HFF-Myc (cell line): Measurements from ENCODE around the gene CEP170B.

Experiments used
- DNase-seq: peaks from one replicate; pipeline ENCODE4 v3.0.0-alpha.2; 2011; ENCODE audit warnings: low read depth; ENCODE audit errors: extremely low read depth
- H3K4me3 ChIP-seq: replicated peaks from 2 replicates; pipeline ENCODE4 v1.5.1; 2011; ENCODE audit warnings: low read depth, mild to moderate bottlenecking, control low read depth, low read length
- CTCF ChIP-seq: IDR thresholded peaks from 2 replicates; pipeline ENCODE4 v1.5.1; 2012; ENCODE audit warnings: mild to moderate bottlenecking, low read depth, low read length, control low read depth; ENCODE audit errors: missing control alignments

Gene CEP170B

GRCh38 chr14:104928391-104929133 is 63.5 kb downstream of the CEP170B start:
- DNase-seq: no peak
- no peak for TF ChIP-seq CTCF
- H3K4me3 ChIP-seq: no peak overlapping the region

GRCh38 chr14:104929268-104930230 is 64.5 kb downstream of the CEP170B start:
- no peak overlapping the region for H3K4me3 ChIP-seq
- no peak for TF ChIP-seq CTCF
- DNase-seq: no peak

- TF ChIP-seq CTCF: no peak
- DNase-seq: no peak
- H3K4me3 ChIP-seq: no peak overlapping the region
Measured at GRCh38 chr14:104930526-104931303, 65.6 kb downstream of the CEP170B start.

- TF ChIP-seq CTCF: no peak
- DNase-seq: no peak
- no peak overlapping the region for H3K4me3 ChIP-seq
Measured at GRCh38 chr14:104931304-104931770, 66.3 kb downstream of the CEP170B start.

- no peak for TF ChIP-seq CTCF
- DNase-seq: no peak
- H3K4me3 ChIP-seq: no peak overlapping the region
Measured at GRCh38 chr14:104931771-104932675, 67.0 kb downstream of the CEP170B start.
